Measurements from ENCODE around the gene LYST.

GRCh38 chr1:235874261-235874660 lies 7.6 kb upstream of the LYST start:
- TF ChIP-seq CTCF (IDR thresholded peaks at IDR 0.05) (no peak), POLR2A (IDR thresholded peaks at IDR 0.05) (no peak)
